ENCODE data around the gene IGF2BP1. TPM values are rescaled to one million over a fixed set of nuclear protein-coding genes. Genes with fewer than 3 reads are reported as not detected.
"Not testable (repeated sequence)": the region's sequence is repeated elsewhere in the genome, so short reads cannot be mapped to it uniquely, and the experiment has no call there.

Gene IGF2BP1
- total RNA-seq, 1 experiment from 2014 or later, result 601 TPM

- H3K27me3 Mint-ChIP-seq (ENCODE audit: insufficient read depth, unreplicated experiment), result no peaks in the 10 kb centered on the region
- DNase-seq, result no peak
- peak overlapping the region; percentile 30 for H3K27ac Mint-ChIP-seq (ENCODE audit: unreplicated experiment)
- H3K4me3 Mint-ChIP-seq (ENCODE audit: unreplicated experiment), result no peak overlapping the region
- BruUV-seq (replicated peaks), result no TSS peak
- H3K4me1 Mint-ChIP-seq (ENCODE audit: low read depth, unreplicated experiment), result peaks cover 80% of the 10 kb centered on the region
- H3K27me3 ChIP-seq (replicated peaks; ENCODE audit: control insufficient read depth, insufficient read depth, low read length), result no peaks in the 10 kb centered on the region
- no peak overlapping the region for H3K4me3 ChIP-seq (ENCODE audit: low read depth, low read length)
- ChIA-PET POLR2A (interaction anchor here (0.9 to 1.6 kb wide), 2 partner anchors 9 to 60 kb away, joined by 4 to 6 read pairs; partner anchors contain the start of gene SNF8), CTCF (interaction anchor here (1.0 to 2.0 kb wide), 2 partner anchors 27 to 548 kb away, joined by 3 to 14 read pairs; no protein-coding TSS in a partner anchor)
- H3K4me1 ChIP-seq, result peaks cover 86% of the 10 kb centered on the region
- intact Hi-C loops (cut with micrococcal nuclease; ENCODE audit: unreplicated experiment), result no loop called here
- peaks cover 9% of the 10 kb centered on the region for H3K36me3 ChIP-seq (ENCODE audit: control insufficient read depth, insufficient read depth, low read length)
- TF ChIP-seq CTCF (IDR thresholded peaks at IDR 0.05; ENCODE audit: insufficient read depth in 1 of 2, low read depth in 1 of 2, low read length in 1 of 2, severe bottlenecking in 1 of 2, unreplicated experiment in 1 of 2), result no peak
- peaks cover 93% of the 10 kb centered on the region for H3K36me3 Mint-ChIP-seq (ENCODE audit: insufficient read depth, unreplicated experiment)
- no peaks in the 10 kb centered on the region for H3K9me3 ChIP-seq
- no peaks in the 10 kb centered on the region for H3K9me3 Mint-ChIP-seq (ENCODE audit: unreplicated experiment)
These were observed 8.0 kb downstream of the IGF2BP1 start for GRCh38 chr17:49005140-49005539.

- POLR2A ChIA-PET, result interaction anchor here (0.6 to 0.7 kb wide), 2 partner anchors 11 to 15 kb away, joined by 7 to 10 read pairs; no protein-coding TSS in a partner anchor
- H3K4me3 ChIP-seq (ENCODE audit: low read depth, low read length); H3K9me3 ChIP-seq; H3K9me3 Mint-ChIP-seq (ENCODE audit: unreplicated experiment); H3K4me3 Mint-ChIP-seq (ENCODE audit: unreplicated experiment); BruUV-seq (replicated peaks); H3K27me3 ChIP-seq (replicated peaks; ENCODE audit: control insufficient read depth, insufficient read depth, low read length); H3K27me3 Mint-ChIP-seq (ENCODE audit: insufficient read depth, unreplicated experiment); intact Hi-C loops (cut with micrococcal nuclease; ENCODE audit: unreplicated experiment): not testable (repeated sequence)
- CTCF ChIA-PET, result interaction anchor here (1.1 to 1.7 kb wide), 2 partner anchors 12 to 24 kb away, joined by 4 to 9 read pairs (median 5); no protein-coding TSS in a partner anchor
- Mint-ChIP-seq H3K27ac (ENCODE audit: unreplicated experiment) (peak overlapping the region; percentile 4), H3K4me1 (ENCODE audit: low read depth, unreplicated experiment) (peaks cover 82% of the 10 kb centered on the region), H3K36me3 (ENCODE audit: insufficient read depth, unreplicated experiment) (peaks cover 95% of the 10 kb centered on the region)
- H3K4me1 ChIP-seq, result peaks cover 85% of the 10 kb centered on the region
- DNase-seq, result peak in 1 of 2 experiments; percentile 19
- peaks cover 11% of the 10 kb centered on the region for H3K36me3 ChIP-seq (ENCODE audit: control insufficient read depth, insufficient read depth, low read length)
These were observed 11.7 kb downstream of the IGF2BP1 start for GRCh38 chr17:49008908-49009307.

- POLR2A ChIA-PET, result interaction anchor here (0.6 to 1.6 kb wide), 2 partner anchors 9 to 17 kb away, joined by 7 to 8 read pairs; no protein-coding TSS in a partner anchor
- no peak overlapping the region for H3K4me3 ChIP-seq (ENCODE audit: low read depth, low read length)
- peaks cover 4% of the 10 kb centered on the region; the same call in 1 of the 2 replicates for H3K36me3 ChIP-seq (ENCODE audit: control insufficient read depth, insufficient read depth, low read length)
- H3K36me3 Mint-ChIP-seq (ENCODE audit: insufficient read depth, unreplicated experiment), result peaks cover 95% of the 10 kb centered on the region
- no TSS peak for BruUV-seq (replicated peaks)
- no peaks in the 10 kb centered on the region for H3K27me3 ChIP-seq (replicated peaks; ENCODE audit: control insufficient read depth, insufficient read depth, low read length)
- H3K4me1 Mint-ChIP-seq (ENCODE audit: low read depth, unreplicated experiment), result peaks cover 66% of the 10 kb centered on the region
- H3K4me3 Mint-ChIP-seq (ENCODE audit: unreplicated experiment), result no peak overlapping the region
- H3K27ac Mint-ChIP-seq (ENCODE audit: unreplicated experiment), result peak overlapping the region; percentile 18
- no peaks in the 10 kb centered on the region for H3K27me3 Mint-ChIP-seq (ENCODE audit: insufficient read depth, unreplicated experiment)
- intact Hi-C loops (cut with micrococcal nuclease; ENCODE audit: unreplicated experiment), result no loop called here
- no peaks in the 10 kb centered on the region for H3K9me3 ChIP-seq
- CTCF ChIA-PET, result interaction anchor here (0.5 to 2.5 kb wide), 7 partner anchors 16 to 1441 kb away, joined by 3 to 17 read pairs (median 4); partner anchors contain the start of gene IGF2BP1
- peaks cover 82% of the 10 kb centered on the region for H3K4me1 ChIP-seq
- H3K9me3 Mint-ChIP-seq (ENCODE audit: unreplicated experiment), result no peaks in the 10 kb centered on the region
- TF ChIP-seq CTCF (IDR thresholded peaks at IDR 0.05; ENCODE audit: insufficient read depth in 1 of 2, low read depth in 1 of 2, low read length in 1 of 2, severe bottlenecking in 1 of 2, unreplicated experiment in 1 of 2), result no peak
- DNase-seq, result peak in 1 of 2 experiments; percentile 36
These were observed 15.6 kb downstream of the IGF2BP1 start for GRCh38 chr17:49012769-49013255.

Data from Caco-2 (cell line).